Daoy (cell line): ENCODE data around the gene CDK12. TPM values are rescaled to one million over a fixed set of nuclear protein-coding genes. Genes with fewer than 3 reads are reported as not detected.
A peak's percentile ranks its signal among the peaks of the same experiment; 100 is the strongest.
"Not testable (repeated sequence)": the region's sequence is repeated elsewhere in the genome, so short reads cannot be mapped to it uniquely, and the experiment has no call there.

ENCODE experiments used
- DNase-seq: peaks from one replicate; pipeline ENCODE4 v3.0.0-alpha.2; 2015; ENCODE audit warnings: low read depth
- total RNA-seq: library from RNA; depleted of rRNA; stranded (reverse); fragments of >200 nt; shearing (Covaris generic); gene quantifications from 2 replicates; pipeline ENCODE4 v1.2.3, GENCODE V29; 2014; rRNA removed

CDK12 gene
- 16.2 and 19.1 TPM in 2 replicates for total RNA-seq

GRCh38 chr17:39461113-39461925, at the start of gene CDK12:
Gene CDK12 (plus strand): TSS chr17:39461486. CDS start chr17:39462072, 586 bp downstream.
- peak; percentile 96 for DNase-seq

- no peak for DNase-seq
These were observed 45.1 kb upstream of the CDK12 start for GRCh38 chr17:39416141-39416540.

GRCh38 chr17:39429600-39429999, 31.7 kb upstream of the CDK12 start:
- no peak for DNase-seq

DNA sequence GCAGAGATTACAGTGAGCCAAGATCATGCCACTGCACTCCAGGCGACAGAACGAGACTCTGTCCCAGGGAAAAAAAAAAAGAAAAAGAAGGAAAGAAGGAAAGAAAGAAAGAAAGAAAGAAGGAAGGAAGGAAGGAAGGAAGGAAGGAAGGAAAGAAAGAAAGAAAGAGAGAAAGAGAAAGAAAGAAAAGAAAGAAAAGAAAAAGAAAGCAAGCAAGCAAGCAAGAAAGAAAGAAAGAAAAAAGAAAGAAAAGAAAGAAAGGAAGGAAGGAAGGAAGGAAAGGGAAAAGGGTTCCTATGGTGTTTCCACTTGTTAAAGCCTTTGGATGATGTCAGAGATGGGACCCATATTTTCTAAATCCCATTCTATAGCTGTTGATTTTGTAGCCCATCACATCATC, 21.4 kb upstream of the CDK12 start:
- DNase-seq, result not testable (repeated sequence)

GRCh38 chr17:39443326-39443725, 18.0 kb upstream of the CDK12 start:
- DNase-seq, result no peak

DNA sequence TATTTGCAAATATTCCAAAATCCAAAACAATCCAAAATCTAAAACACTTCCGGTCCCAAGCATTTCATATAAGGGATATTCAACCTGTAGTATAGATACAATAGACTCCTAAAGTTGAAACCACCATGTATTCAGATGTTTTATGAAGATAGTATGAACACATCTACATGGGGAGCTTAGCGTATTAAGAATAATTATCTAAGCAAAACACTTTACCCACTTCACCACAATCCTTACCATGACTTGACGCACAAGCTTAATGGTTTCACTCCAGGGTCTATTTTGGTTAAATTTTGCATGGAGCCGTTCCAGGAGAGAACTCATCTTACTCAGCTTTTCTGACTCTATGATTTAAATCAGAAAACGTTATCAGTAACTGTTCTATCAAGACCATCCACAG, 13.7 kb upstream of the CDK12 start:
- DNase-seq, result no peak

- DNase-seq, result peak; percentile 11
These were observed 11.2 kb upstream of the CDK12 start for GRCh38 chr17:39450051-39450450.

DNA sequence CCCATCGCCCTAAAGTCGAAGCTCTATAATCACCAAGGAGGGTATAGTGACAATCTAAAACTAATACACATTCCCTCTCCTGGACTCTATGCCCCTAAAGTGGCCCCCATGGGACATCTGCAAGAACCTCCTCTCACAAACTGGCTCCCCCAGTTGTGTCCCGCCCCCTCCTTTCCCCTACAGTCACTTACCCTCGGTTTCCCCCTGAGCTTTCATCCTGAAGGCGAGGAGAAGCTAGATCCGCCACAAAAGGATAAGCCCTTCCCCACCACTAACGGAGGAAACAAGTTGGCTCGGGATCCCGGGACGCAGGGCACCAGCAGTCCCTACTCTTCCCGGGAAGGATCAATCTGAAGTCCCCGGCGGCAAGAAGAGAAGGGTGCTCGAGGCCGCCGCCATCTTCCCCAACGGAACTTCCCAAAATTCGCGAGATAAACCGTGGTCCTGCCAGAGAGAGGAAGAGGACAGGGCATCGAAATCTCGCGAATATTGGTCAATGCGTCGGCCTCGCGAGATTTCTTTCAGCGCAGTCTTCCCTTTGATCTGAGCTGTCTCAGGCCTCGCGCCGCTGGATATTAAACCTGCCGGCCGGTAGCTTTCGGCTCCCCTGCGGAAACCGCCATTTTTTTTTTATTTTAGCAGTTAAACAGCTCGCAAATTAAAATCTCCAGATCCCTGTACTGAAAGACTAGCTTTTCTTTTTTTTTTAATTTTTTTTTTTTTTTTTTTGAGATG, 10.3 kb upstream of the CDK12 start, which contains the start of gene MED1:
TSS of gene MED1 (minus strand) at position 417 of the 735 bp plus-strand sequence. CDS start at position 216, 201 bp downstream.
- peak; percentile 95 for DNase-seq

DNA sequence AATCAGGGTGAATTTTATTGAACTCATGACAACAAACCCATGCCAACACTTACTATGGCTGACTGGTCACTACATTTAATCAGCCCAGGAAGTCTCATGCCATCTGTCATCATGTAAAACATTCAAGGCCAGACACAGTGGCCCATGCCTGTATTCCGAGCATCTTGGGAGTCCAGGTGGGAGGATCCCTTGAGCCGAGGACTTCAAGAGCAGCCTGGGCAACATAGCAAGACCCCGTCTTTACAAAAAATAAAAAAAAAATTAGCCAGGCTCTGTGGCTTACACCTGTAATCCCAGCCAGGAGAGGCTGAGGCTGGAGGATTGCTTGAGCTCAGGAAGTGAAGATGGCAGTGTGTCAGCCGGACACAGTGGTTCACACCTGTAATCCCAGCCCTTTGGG, 5.4 kb upstream of the CDK12 start:
- no peak for DNase-seq

- no peak for DNase-seq
These were observed 762 bp downstream of the CDK12 start for GRCh38 chr17:39461926-39462569.

- DNase-seq, result no peak
These were observed 1.5 kb downstream of the CDK12 start for GRCh38 chr17:39462631-39463375.

DNA sequence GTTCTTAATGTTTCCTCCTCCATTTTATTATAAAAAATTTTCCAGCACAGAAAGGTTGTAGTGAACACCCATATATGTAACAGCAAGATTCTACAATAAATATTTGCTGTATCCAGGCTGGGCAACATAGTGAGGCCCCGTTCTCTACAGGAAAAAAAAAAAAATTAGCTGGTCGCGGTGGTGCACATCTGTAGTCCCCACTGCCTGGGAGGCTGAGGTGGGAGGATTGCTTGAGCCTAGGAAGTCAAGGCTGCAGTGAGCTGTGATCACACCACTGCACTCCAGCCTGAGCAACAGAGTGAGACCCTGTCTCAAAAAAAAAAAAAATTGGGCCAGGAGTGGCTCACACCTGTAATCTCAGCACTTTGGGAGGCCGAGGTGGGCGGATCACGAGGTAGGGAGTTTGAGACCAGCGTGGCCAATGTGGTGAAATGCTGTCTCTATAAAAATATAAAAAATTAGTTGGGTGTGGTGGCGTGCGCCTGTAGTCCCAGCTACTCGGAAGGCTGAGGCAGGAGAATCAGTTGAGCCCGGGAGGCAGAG, 3.4 kb downstream of the CDK12 start:
- not testable (repeated sequence) for DNase-seq

DNA sequence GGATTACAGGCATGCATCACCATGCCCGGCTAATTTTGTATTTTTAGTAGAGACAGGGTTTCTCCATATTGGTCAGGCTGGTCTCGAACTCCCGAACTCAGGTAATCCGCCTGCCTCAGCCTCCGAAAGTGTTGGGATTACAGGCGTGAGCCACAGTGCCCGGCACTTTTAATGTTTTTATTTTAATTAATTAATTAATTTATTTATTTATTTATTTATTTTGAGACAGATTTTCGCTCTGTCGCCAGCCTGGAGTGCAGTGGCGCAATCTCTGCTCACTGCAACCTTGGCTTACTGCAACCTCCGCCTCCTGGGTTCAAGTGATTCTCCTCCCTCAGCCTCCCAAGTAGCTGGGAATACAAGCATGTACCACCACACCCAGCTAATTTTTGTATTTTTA, 7.3 kb downstream of the CDK12 start:
- DNase-seq, result not testable (repeated sequence)

DNA sequence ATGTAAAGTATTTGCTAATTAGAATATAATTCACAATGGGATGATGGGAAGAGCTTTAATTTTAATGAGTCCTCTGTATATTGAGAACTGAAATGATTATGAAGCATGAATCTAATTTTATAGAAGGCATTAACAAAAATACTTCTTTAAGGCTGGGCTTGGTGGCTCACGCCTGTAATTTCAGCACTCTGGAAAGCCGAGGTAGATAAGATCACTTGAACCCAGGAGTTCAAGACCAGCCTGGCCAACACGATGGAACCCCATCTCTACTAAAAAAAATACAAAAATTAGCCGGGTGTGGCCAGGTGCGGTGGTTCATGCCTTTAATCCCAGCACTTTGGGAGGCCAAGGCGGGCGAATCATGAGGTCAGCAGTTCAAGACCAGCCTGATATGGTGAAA, 12.0 kb downstream of the CDK12 start:
- no peak for DNase-seq

DNA sequence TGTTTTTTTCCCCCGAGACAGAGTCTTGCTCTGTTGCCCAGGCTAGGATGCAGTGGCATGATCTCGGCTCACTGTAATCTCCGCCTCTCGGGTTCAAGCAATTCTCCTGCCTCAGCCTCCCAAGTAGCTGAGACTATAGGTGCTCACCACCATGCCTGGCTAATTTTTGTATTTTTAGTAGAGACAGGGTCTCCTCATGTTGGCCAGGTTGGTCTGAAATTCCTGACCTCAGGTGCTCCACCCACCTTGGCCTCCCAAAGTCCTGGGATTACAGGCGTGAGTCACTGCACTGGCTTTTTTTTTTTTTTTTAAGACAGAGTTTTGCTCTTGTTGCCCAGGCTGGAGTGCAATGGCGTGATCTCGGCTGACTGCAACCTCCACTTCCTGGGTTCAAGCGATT, 18.3 kb downstream of the CDK12 start:
- DNase-seq, result not testable (repeated sequence)

DNA sequence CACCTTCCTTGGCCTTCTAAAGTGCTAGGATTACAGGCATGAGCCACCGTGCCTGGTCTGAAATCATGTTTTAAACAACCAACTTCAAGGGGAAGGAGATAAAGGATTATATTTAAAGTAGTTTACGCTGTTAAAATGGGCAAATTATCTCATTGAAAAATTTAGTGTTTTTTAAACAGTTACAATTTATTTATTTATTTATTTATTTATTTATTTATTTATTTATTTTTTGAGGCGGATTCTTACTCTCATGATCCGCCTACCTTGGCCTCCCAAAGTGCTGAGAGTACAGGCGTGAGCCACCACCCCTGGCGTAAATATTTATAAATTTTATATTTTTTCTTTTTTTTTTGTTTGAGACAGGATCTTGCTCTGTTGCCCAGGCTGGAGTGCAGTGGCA, 22.2 kb downstream of the CDK12 start:
- no peak for DNase-seq

DNA sequence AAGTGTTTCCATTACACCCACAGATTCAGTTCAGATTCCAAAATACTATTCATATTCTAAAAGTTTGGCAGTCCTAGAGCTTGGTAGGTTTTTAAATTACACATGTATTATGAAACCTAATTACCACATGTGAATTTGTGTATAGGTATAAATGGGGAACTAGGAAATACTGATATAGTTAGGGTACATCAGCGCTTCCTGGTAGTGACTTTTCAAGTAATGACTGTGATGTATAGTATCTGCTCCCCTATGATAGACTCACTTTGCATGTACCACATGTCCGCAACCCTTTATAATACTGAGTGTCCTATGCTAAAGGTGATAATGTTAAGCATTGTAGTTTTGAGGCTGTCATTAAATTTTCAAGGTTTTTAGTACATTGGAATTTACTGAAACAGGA, 22.9 kb downstream of the CDK12 start:
- no peak for DNase-seq

DNA sequence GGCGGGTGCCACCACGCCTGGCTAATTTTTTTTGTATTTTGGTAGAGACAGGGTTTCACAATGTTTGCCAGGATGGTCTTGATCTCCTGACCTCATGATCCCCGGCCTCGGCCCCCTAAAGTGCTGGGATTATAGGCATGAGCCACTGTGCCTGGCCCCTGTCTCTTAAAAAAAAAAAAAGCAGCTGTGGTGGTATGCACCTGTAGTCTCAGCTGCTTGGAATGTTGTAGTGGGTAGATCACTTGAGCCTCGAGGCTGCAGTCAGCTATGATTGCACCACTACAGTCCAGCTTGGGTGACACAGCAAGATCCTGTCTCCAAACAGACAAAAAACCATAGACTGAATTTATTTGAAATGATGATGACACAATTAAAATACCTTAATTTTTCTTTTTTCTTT, 24.3 kb downstream of the CDK12 start:
- peak; percentile 88 for DNase-seq

DNA sequence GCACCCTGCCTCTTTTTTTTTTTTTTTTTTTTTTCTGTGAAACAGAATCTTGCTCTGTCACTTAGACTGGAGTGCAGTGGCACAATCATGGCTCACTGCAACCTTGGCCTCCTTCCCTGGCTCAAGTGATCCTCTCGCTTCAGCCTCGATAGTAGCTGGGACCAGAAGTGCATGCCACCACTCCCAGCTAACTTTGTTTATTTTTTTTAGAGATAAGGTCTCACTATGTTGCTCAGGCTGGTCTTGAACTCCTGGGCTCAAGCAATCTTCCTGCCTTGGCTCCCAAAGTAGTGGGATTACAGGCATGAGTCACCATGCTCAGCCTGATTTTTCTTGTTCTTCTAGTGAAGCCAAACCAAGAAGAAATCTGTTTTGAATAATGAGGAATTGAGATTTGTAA, 25.0 kb downstream of the CDK12 start:
- DNase-seq, result peak; percentile 70

- not testable (repeated sequence) for DNase-seq
These were observed 26.2 kb downstream of the CDK12 start for GRCh38 chr17:39487490-39487889.

DNA sequence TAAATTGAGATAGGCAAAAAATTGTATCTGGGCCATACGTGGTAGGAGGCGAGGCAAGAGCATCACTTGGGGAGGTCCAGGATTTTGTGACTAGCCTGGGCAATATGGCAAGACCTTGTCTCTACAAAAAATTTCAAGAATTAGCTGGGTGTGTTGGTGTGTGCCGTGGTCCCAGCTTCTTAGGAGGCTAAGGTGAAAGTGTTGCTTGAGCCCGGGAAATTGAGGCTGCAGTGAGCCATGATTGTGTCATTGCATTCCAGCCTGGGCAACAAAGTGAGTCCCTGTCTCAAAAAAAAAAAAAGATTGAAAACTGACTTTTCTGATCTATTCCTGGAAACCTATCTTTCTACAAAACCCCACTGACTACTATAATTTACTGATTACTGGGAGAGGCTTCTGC, 26.7 kb downstream of the CDK12 start:
- no peak for DNase-seq
